Glutamatergic neuron (in vitro differentiated cells): ENCODE results near the gene RAB23. TPM values are rescaled to one million over a fixed set of nuclear protein-coding genes. Genes with fewer than 3 reads are reported as not detected.

Source experiments
- DNase-seq: peaks from one replicate; pipeline ENCODE4 v3.0.0; 2022
- H3K27ac Mint-ChIP-seq: one replicate; pipeline ENCODE4 v1.8.0; 2020; ENCODE audit warnings: mild to moderate bottlenecking, mixed read lengths, inconsistent platforms; ENCODE audit not compliant: unreplicated experiment
- H3K27me3 Mint-ChIP-seq: one replicate; pipeline ENCODE4 v1.8.0; 2020; ENCODE audit warnings: mild to moderate bottlenecking, moderate library complexity, mixed read lengths, inconsistent platforms; ENCODE audit not compliant: unreplicated experiment
- H3K36me3 Mint-ChIP-seq: one replicate; pipeline ENCODE4 v1.8.0; 2020; ENCODE audit warnings: mild to moderate bottlenecking, mixed read lengths, inconsistent platforms; ENCODE audit not compliant: unreplicated experiment
- H3K4me1 Mint-ChIP-seq: one replicate; pipeline ENCODE4 v1.8.0; 2020; ENCODE audit warnings: mild to moderate bottlenecking, low read depth, mixed read lengths, inconsistent platforms; ENCODE audit not compliant: unreplicated experiment
- H3K4me3 Mint-ChIP-seq: one replicate; pipeline ENCODE4 v1.8.0; 2020; ENCODE audit warnings: mild to moderate bottlenecking, mixed read lengths, inconsistent platforms; ENCODE audit not compliant: unreplicated experiment
- H3K9me3 Mint-ChIP-seq: one replicate; pipeline ENCODE4 v1.8.0; 2020; ENCODE audit warnings: mild to moderate bottlenecking, moderate library complexity, mixed read lengths, inconsistent platforms; ENCODE audit not compliant: unreplicated experiment
- CTCF ChIP-seq: fragments of 200-600 bp; sonication (generic); IDR thresholded peaks from one replicate; pipeline ENCODE4 v1.5.0; 2021; ENCODE audit not compliant: partially characterized antibody, unreplicated experiment
- total RNA-seq: library from RNA; stranded (reverse); fragmentation: NEBNext Ultra II Directional; extraction: Animal tissue kit (Norgen Biotek cat#: 25700); gene quantifications from one replicate; pipeline ENCODE4 v1.2.1, GENCODE V29; 2021; ENCODE audit not compliant: unreplicated experiment

The RAB23 gene
- total RNA-seq, 1 donor from 2014 or later: 4.0 TPM

- Mint-ChIP-seq H3K36me3 (no peaks in the 10 kb centered on the region), H3K27ac (no peak overlapping the region), H3K4me1 (peaks cover 4% of the 10 kb centered on the region), H3K27me3 (no peaks in the 10 kb centered on the region), H3K9me3 (no peaks in the 10 kb centered on the region), H3K4me3 (no peak overlapping the region)
- no peak for DNase-seq
- TF ChIP-seq CTCF: no peak
Observed at GRCh38 chr6:57205550-57206328, 16.4 kb downstream of the RAB23 start.

- Mint-ChIP-seq H3K36me3 (no peaks in the 10 kb centered on the region), H3K27ac (no peak overlapping the region), H3K9me3 (no peaks in the 10 kb centered on the region), H3K4me3 (no peak overlapping the region), H3K27me3 (no peaks in the 10 kb centered on the region), H3K4me1 (peaks cover 4% of the 10 kb centered on the region)
- TF ChIP-seq CTCF: no peak
- DNase-seq: no peak
Observed at GRCh38 chr6:57201718-57202117, 20.4 kb downstream of the RAB23 start.

- H3K27me3 Mint-ChIP-seq: no peaks in the 10 kb centered on the region
- DNase-seq: no peak
- TF ChIP-seq CTCF: no peak
- H3K36me3 Mint-ChIP-seq: no peaks in the 10 kb centered on the region
- H3K27ac Mint-ChIP-seq: no peak overlapping the region
- no peaks in the 10 kb centered on the region for H3K9me3 Mint-ChIP-seq
- H3K4me3 Mint-ChIP-seq: no peak overlapping the region
- peaks cover 4% of the 10 kb centered on the region for H3K4me1 Mint-ChIP-seq
Observed at GRCh38 chr6:57198926-57199636, 23.0 kb downstream of the RAB23 start.

GRCh38 chr6:57195457-57195856, 26.6 kb downstream of the RAB23 start:
- Mint-ChIP-seq H3K4me3 (no peak overlapping the region), H3K4me1 (no peaks in the 10 kb centered on the region), H3K27ac (no peak overlapping the region), H3K27me3 (no peaks in the 10 kb centered on the region), H3K9me3 (no peaks in the 10 kb centered on the region), H3K36me3 (no peaks in the 10 kb centered on the region)
- no peak for DNase-seq
- TF ChIP-seq CTCF: no peak

GRCh38 chr6:57193177-57193576, 28.9 kb downstream of the RAB23 start:
- H3K4me1 Mint-ChIP-seq: no peaks in the 10 kb centered on the region
- H3K4me3 Mint-ChIP-seq: no peak overlapping the region
- DNase-seq: no peak
- H3K36me3 Mint-ChIP-seq: no peaks in the 10 kb centered on the region
- H3K27me3 Mint-ChIP-seq: no peaks in the 10 kb centered on the region
- TF ChIP-seq CTCF: no peak
- H3K27ac Mint-ChIP-seq: no peak overlapping the region
- no peaks in the 10 kb centered on the region for H3K9me3 Mint-ChIP-seq
